GM12872 (cell line): ENCODE results near the gene DGKB.

Source experiments
- TF ChIP-seq, protein P1 (sequence below): IDR thresholded peaks from 3 replicates; pipeline ENCODE4 v1.5.1; 2011; ENCODE audit warnings: low read depth, mild to moderate bottlenecking, low read length, moderate library complexity; ENCODE audit not compliant: insufficient read depth

Gene DGKB

DNA sequence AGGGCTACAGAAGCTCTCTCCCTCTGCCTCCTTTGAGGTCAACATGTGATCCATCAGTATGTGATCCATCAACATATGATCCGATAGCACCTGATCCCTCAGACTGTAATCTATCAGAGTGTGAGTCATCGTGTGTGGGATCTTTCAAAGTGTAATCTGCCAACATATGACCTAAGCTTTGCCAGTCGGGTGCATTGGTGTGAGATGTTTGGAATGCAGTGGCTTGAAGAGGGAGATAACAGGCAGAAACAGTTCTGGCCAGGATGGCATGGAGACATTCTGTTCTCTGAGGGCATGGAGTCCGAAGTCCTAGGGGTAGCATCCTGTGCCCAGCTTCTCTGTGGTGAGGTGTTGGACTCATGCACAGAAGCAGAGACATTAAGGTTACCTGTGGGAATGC is 695.4 kb downstream of the DGKB start:
- TF ChIP-seq, protein P1, sequence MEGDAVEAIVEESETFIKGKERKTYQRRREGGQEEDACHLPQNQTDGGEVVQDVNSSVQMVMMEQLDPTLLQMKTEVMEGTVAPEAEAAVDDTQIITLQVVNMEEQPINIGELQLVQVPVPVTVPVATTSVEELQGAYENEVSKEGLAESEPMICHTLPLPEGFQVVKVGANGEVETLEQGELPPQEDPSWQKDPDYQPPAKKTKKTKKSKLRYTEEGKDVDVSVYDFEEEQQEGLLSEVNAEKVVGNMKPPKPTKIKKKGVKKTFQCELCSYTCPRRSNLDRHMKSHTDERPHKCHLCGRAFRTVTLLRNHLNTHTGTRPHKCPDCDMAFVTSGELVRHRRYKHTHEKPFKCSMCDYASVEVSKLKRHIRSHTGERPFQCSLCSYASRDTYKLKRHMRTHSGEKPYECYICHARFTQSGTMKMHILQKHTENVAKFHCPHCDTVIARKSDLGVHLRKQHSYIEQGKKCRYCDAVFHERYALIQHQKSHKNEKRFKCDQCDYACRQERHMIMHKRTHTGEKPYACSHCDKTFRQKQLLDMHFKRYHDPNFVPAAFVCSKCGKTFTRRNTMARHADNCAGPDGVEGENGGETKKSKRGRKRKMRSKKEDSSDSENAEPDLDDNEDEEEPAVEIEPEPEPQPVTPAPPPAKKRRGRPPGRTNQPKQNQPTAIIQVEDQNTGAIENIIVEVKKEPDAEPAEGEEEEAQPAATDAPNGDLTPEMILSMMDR: no peak

DNA sequence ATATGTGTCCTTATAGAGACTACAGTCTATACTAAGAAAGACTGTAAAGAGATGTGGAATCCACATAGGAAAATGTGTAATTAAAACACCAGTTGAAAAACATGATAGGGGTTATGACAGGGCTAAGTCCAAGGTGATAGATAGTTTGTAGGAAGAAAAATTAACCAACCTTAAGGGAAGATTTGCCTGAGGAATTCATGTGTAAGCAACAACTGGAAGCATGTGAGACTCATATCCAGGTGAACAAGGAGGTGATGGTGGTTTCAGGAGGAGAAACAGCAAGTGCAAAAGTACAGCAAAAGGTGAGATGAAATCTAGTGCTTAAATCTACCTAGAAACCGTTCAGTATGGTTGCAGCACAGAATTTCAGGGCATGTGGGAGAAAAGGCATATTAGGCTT is 696.4 kb downstream of the DGKB start:
- TF ChIP-seq, protein P1: no peak

DNA sequence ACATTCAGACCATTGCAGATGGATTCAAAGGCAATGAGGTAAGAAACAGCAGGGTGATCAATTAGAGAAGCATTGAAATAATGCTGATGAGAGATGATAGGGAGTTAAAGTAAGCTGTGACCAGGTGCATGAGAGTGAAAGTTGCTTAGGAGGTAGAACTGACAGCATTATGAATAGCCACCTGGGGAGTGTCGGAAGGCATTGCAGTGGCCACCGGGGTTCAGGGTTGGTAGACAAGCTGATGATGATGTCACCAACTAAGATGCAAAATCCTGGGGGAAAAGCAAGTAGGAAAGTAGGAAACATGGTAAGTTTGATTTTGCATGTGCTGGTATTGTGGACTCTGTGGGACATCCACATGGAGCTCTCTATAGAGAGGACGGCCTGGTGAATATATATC is 701.2 kb downstream of the DGKB start:
- TF ChIP-seq, protein P1: no peak

DNA sequence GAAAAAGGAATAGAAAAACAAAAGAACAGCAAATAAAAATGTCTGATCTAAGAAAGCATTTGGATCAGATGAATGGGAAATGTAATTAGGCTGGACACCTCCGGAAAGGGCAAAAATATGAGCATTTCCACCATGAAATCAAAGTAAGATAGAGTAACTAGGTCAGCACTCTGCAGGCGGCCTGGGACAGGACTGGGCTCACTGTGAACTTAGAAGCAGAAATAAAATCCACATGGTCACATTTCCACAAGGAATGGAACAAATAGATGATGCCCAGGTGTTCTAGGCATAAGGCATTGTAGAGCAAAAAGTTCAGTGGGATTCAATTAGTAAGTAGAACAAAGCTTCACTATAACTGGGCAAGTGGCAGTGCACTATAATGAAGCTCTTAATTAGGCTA is 703.2 kb downstream of the DGKB start:
- TF ChIP-seq, protein P1: no peak

DNA sequence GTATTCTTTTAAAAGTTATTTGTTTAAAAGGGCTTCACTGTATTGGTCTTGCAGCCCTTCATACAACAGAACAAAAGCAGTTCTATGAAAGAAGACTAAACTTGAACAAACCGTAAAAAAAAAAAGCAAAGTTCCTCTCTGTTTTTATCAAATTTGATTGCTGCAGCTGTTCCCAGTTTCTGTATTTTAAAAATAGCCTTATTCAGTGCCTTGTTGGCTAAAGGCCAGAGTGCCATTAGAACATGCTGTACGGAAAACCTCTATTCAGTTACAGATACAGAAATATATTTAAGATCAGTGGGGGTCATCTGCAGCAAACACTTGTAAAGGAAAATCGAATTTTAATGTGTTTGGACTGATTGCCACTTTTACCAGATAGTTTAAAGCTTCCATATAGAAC is 705.3 kb downstream of the DGKB start:
- TF ChIP-seq, protein P1: no peak

DNA sequence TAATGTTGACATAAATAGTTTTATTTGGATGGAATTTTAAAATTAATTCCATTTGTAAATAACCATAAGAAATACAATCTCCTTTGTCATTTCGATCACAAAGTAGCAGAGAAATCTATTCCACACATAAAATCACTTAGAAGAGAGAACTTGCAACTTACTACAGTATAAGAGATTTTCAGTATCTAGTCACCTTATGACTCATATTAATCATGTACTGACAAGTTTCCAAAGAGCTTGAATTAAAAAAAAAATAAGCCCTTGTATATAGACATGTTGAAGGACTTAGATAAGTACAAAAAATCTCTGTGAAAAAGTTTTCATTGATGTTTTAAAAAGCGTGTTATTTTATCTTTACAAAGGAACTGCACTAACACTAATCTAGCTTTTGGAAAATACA is 706.0 kb downstream of the DGKB start:
- TF ChIP-seq, protein P1: no peak

DNA sequence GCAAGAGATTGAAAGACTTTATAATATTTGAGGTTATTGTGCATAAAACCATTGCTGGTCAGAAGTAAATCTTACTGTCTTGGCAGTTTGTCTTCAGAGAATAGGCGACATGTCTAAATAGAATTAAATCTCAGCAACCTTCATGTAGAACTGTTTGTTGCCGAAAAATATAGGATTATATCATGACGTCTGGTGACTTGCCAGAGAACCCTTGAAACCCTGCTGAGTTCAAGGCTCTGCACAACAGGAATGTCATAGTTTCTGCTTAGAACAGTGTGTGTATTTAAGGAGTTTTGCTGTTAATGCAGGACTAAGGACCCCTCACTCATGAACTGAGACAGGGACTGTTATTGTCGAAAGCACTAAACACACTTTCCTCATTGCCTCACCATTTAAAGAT is 706.7 kb downstream of the DGKB start:
- TF ChIP-seq, protein P1: no peak

DNA sequence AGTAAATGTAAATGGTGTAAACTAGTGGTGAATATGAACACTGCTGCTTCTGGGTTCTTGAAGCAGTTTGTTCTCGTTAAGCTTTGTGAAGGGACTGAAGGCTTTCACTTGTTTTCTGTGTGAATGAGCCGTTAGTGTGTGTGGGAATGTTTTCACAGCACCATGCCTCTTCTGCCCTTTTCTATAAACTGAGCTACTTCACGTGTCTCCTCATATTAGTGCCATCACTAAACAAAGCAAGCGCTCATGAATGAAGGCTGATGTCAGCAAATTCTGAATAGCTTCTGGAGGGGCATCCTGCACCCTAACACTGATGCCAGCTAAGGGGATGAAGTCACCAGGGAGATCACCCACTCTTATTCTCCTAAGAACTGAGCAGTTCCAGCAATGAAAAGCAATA is 707.5 kb downstream of the DGKB start:
- TF ChIP-seq, protein P1: no peak
